ENCODE results near the gene BICDL2.

The BICDL2 gene

GRCh38 chr16:3045758-3046640, 9.3 kb upstream of the BICDL2 start, which contains the start of gene MMP25:
TSS of gene MMP25 (plus strand) at chr16:3046561. CDS start at chr16:3046918, 357 bp downstream.
- no peak for DNase-seq

DNA sequence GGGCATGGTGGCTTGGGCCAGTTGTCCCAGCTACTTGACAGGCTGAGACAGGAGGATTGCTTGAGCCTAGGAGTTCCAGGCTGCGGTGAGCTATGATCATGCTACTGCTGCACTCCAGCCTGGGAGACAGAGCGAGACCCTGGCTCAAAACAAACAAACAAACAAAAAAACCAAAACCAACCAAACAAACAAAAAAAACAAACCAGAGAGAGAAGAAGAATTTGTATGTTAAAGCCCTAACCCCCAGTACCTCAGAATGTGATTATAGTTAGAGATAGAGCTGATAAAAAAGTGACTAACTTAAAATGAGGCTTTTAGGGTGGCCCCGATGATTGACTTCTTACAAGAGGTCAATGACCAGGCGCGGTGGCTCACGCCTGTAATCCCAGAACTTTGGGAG, 8.0 kb upstream of the BICDL2 start:
- no peak for DNase-seq

- no peak for DNase-seq
Observed at GRCh38 chr16:3042376-3042775, 5.6 kb upstream of the BICDL2 start.

GRCh38 chr16:3038896-3039295, 2.2 kb upstream of the BICDL2 start:
- DNase-seq: no peak

DNA sequence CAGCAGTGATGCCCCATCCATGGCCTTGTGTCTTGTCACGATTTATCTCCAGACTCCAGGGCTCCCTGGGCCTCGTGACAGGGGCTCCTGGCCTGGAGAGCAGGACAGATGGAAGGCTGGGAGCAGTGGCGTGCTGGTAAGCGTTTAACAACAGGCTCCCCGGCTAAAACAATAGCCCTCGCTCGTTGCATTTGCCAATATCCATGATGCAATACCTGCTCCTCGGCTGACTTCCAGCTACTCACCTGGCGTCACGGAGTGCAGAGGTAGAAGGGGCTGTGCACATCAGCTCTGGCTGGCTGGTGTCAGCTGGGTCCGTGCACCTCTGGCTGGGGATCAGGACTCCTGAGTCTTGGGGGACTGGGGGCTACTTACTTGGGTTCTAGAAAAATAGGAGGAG, 1.5 kb upstream of the BICDL2 start:
- peak; percentile 76 for DNase-seq

GRCh38 chr16:3035972-3036725, 595 bp downstream of the BICDL2 start:
- no peak for DNase-seq

DNA sequence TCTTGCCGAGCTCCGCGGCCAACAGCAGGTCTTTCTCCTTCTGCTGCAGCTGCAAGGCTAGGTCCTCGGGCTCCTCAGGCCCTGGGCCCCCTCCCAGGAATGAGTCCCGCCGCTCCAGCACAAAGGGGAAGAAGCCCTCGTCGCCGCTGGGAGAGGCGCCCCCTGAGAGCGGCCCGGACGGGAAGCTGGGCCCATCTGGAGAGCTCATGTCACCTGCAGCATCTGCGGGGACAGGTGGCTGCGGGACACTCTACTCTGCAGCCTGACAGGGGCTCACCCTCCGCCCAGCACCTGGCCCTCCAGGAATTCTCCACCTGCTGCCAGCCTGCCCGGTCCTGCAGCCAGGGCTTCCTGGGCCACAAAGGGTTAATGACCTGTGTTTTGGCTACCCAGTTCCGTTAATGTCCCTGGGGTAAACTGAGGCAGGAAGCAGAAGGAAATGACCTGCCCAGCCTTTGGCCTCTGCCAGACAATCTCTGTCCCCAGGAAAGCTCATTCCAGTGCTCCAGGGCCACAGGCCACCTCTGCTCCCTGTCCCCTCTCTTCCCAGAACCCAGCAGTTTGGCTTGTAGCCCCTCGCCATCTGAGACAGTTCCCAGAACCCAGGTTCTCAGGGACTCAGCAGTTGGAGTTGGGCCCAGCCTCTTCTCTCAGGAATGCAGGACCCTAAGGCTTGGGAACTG, 1.3 kb downstream of the BICDL2 start:
- no peak for DNase-seq

DNA sequence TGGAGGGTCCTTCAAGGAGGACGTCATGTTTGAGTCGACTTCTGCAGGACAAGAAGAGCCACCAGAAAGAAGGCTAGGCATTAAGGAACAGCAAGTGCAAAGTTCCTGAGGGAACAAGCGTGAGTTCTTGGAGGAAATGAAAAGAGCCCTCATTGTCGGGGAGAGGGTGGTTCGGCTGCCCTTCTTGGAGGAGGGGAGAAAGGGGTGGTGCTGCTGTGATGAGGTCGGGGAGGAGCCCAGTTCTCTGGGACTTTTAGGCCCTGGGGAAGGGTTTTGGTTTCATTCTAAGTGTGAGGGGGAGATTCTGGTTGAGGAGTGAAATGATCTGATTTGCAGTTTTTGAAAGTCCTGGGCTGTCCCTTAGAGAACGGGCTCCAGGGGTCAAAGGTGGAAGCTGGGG, 4.1 kb downstream of the BICDL2 start:
- no peak for DNase-seq

DNA sequence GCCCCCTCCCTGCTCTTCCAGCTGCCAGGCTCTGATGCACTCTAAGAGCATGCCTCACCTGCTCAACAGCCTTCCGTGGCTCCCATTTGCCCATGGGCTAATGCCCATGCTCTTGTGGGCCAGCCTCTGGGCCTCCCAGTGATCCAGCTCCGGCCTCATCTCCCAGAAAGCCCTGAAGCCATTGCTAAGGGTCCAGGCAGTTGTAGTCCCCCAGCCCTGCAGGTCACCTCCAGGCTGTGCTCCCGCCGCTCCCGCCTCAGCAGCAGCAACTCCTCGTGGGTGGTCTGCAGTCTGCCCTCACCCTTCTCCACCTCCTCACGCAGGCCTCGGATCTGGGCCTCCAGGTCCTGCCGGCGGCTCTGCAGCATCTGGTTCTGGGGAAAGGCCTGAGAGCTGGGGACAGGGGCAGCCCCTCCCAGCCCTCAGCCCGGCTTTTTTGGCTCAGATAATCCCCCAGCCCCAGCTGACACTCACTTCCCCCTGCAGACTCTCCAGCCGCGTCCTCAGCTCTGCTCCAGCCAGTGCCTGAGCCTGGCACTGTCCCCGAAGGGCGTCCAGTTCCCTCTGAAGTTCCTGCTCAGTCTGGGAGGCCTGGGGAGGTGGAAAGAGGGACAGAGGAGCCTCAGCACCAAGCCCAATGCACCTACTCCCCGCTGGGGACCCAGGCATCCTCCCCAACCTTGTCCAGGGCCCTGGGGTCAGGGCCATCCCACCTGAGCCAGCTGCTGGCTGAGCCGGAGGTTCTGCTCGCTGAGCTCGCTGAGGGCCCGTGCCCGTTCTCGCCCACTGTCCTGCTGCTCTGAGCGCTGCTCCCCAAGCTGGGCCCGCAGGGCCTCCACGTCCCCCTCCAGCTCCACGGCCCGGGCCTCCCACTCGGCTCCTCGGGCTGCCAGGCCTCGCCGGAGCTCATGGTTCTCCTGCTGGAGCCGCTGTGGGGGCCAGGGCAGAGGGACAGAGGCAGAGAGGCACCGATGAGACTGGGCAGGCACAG, 6.2 kb downstream of the BICDL2 start:
- no peak for DNase-seq

DNA sequence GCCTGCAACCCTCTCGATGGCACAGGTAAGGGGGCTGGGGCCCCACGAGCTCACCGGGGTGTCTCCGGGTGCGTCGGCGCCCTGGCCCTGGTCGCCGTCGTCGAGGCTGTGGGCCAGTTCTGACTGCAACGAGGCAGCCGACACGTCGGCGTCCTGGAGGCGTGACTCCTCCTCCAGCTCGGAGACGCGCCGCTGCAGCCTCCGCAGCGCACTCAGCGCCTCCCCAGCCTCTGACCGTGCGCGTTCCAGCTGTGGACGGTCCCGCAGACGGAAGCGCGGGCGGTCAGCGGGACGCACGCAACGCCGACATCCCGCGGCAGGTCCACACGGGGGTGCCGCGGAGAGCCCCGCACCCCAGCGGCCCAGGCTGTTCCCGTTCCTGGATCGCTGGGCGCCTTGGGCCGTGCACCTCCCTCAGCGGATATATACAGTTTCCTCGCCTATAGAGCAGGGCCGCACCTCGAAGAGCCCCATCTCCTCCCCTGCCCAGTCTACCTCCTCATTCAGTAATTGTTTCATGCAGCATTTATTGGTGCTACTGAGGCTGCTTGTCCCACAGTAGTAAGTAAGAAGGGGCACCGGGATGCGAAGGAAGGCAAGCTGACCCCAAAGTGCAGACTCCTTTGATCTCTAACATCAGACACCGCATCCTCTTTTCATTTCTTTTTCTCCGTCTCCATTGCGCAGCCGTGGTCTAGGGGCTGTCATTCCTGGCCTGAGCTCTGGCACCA, 7.1 kb downstream of the BICDL2 start:
- no peak for DNase-seq

GRCh38 chr16:3028716-3029319, 7.9 kb downstream of the BICDL2 start:
- DNase-seq: no peak

GRCh38 chr16:3027983-3028715, 8.6 kb downstream of the BICDL2 start:
- DNase-seq: peak; percentile 68

GRCh38 chr16:3027489-3027795, 9.3 kb downstream of the BICDL2 start:
- no peak for DNase-seq

DNA sequence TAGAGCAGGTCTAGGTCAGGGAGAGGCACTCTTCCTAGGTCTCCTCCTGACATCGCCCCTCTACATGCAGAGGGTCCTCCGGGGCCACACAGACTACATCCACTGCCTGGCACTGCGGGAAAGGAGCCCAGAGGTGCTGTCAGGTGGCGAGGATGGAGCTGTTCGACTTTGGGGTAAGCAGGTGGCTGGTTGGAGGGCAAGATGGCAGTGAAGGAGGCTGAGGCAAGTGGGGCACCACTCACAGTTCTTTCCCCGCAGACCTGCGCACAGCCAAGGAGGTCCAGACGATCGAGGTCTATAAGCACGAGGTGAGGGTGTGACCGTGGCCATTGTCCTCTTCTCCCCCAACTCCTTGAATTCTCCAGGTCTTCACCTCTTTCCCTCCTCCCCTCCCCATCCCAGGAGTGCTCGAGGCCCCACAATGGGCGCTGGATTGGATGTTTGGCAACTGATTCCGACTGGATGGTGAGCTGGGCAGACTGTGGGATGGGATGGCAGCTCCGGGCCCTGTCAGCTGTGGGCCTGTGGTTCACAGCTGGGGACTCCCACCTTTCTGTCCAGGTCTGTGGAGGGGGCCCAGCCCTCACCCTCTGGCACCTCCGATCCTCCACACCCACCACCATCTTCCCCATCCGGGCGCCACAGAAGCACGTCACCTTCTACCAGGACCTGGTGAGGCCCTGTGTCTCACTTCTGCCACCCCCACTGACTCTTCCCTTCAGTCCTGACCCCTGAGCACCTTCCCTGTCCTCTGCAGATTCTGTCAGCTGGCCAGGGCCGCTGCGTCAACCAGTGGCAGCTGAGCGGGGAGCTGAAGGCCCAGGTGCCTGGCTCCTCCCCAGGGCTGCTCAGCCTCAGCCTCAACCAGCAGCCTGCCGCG, 9.9 kb downstream of the BICDL2 start:
- DNase-seq: no peak

DNA sequence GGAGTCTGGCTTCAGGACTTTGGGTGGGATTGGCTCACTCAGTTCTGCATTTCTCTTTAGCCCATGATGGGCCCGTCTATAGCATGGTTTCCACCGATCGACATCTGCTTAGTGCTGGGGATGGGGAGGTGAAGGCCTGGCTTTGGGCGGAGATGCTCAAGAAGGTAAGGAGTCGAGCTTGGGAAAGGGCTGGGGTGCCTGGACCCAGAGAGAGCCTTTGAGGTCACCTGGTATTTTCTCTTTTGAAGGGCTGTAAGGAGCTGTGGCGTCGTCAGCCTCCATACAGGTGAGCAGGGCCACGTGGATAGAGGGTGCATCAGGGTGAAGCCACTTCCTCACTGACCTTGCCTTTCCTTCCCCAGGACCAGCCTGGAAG, 10.8 kb downstream of the BICDL2 start:
- DNase-seq: no peak

- DNase-seq: no peak
Observed at GRCh38 chr16:3025032-3026002, 11.4 kb downstream of the BICDL2 start.

DNA sequence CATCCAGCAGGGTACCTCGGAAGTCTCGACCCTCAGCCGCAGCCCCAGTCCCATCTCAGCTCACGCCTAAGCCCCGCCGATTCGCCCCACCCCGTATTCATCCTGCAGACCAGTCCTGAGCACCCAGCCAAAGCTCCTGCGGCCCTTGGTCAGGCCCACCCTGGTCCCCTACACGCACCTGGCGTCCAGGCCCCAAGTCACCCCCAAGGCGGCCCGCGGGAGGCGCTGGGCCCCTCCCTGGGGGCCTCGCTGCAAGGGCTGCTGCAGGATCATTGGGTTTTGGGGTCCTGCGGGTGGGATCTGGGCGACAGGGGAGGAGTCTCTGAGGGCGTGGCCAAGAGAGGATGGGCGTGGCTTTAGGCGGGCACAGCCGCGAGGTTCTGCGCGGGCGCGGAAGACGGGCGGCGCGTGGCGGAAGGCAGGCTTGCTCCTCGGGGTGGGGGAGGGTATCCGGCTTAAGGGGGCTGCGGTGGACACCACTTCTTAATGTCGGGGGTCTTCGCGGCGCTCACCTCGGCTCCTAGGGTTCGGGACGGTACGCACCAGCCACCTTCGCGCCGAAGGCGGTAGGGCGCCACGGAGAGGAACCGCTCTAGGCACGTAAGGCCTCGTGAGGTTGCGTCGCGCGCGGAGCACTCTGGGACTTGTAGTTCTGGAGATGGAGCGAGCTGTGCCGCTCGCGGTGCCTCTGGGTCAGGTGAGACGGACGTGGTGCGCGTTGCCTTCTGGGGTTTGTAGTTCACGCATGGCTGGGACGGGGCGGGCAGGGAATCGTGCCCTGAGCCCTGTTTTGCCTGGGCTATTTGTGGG, 12.9 kb downstream of the BICDL2 start, which contains the start of the genes HCFC1R1 and THOC6:
HCFC1R1 (minus strand) TSS at position 274 of the 810 bp plus-strand sequence; CDS start at position 273, 1 bp downstream.
THOC6 (plus strand) TSS at position 367 of the 810 bp plus-strand sequence; CDS start at position 659, 292 bp downstream.
- DNase-seq: peak; percentile 94
